HUES6 (cell line): Measurements from ENCODE around the gene PRKCA.

ENCODE experiments used
- H3K27ac ChIP-seq: 2 replicates; pipeline ENCODE4 v1.7.0; 2013; ENCODE audit warnings: low read depth, mild to moderate bottlenecking, low read length, inconsistent platforms
- H3K27me3 ChIP-seq: 2 replicates; pipeline ENCODE4 v1.6.1; 2013; ENCODE audit warnings: low read length; ENCODE audit not compliant: control insufficient read depth, insufficient read depth
- H3K36me3 ChIP-seq: 2 replicates; pipeline ENCODE4 v1.6.1; 2013; ENCODE audit warnings: low read length; ENCODE audit not compliant: control insufficient read depth, insufficient read depth
- H3K4me1 ChIP-seq: 2 replicates; pipeline ENCODE4 v1.6.1; 2013; ENCODE audit warnings: low read length; ENCODE audit not compliant: control insufficient read depth, insufficient read depth
- H3K4me3 ChIP-seq: 2 replicates; pipeline ENCODE4 v1.5.1; 2013; ENCODE audit warnings: low read depth, low read length
- H3K9ac ChIP-seq: one replicate; pipeline ENCODE4 v1.6.1; 2013; ENCODE audit warnings: mild to moderate bottlenecking, low read length
- H3K9me3 ChIP-seq: 2 replicates; pipeline ENCODE4 v1.6.1; 2013; ENCODE audit warnings: low read depth, low read length; ENCODE audit not compliant: control insufficient read depth, insufficient read depth

Gene PRKCA

GRCh38 chr17:66514227-66514806 lies 211.9 kb downstream of the PRKCA start:
- no peak overlapping the region for H3K9ac ChIP-seq
- no peak overlapping the region for H3K27ac ChIP-seq
- no peaks in the 10 kb centered on the region for H3K36me3 ChIP-seq
- no peaks in the 10 kb centered on the region for H3K9me3 ChIP-seq
- H3K4me3 ChIP-seq, result no peak overlapping the region
- H3K27me3 ChIP-seq, result no peaks in the 10 kb centered on the region
- peaks cover 3% of the 10 kb centered on the region; the same call in 1 of the 2 replicates for H3K4me1 ChIP-seq

DNA sequence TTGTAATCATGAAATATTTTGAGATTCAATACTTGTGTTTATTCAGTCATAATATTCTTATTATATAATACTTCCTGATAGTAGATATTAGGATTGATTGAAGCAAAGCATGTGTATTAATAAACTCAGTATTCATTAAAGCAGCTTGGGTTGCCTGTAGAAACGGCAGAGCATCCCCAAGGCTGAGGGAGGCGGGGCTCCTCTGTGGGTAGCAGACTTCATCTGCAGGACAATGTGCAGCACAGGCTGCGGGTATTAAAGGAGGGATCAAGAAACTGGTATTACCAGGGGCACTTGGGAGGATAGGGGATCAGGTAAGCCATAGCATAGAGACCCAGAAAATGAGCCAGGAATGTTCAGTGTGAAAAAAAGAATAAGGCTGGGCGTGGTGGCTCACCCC lies 213.6 kb downstream of the PRKCA start:
- Histone ChIP-seq H3K36me3 (no peaks in the 10 kb centered on the region), H3K4me1 (no peaks in the 10 kb centered on the region), H3K4me3 (no peak overlapping the region), H3K9ac (no peak overlapping the region), H3K27me3 (no peaks in the 10 kb centered on the region), H3K27ac (no peak overlapping the region), H3K9me3 (no peaks in the 10 kb centered on the region)

DNA sequence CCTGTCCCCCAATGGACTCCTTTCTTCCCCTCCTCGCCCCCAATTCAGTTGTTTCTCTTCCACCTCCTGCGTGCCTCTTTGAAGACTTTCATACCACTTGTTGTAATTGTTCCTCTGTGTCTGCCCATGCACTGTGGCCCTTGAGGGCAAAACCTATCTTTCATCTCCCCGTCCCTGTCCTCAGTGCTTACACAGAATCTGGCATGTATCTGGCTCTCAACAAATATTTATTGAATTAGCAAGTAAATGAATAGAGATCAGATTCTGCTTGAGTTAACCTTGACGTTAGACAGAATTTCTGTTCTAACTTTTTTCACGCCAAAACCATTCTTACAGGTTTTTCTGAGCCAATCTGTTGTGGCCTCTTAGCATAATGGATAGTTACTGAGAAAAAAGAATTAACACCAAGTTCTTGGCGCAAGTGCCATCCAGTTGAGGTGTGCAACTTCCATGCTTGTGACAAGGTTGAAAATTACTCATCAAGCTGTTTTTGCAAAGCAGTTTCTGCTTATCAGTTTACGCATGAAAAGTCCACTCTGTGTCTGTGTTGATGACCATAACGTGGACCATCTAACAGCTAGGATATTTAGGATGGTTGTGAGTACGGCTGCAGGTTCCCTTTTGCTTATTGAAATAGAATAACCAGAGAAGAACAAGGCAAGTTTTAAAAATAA lies 215.1 kb downstream of the PRKCA start:
- H3K27ac ChIP-seq, result no peak overlapping the region
- H3K4me3 ChIP-seq, result no peak overlapping the region
- H3K36me3 ChIP-seq, result no peaks in the 10 kb centered on the region
- no peaks in the 10 kb centered on the region for H3K9me3 ChIP-seq
- no peaks in the 10 kb centered on the region for H3K4me1 ChIP-seq
- no peak overlapping the region for H3K9ac ChIP-seq
- H3K27me3 ChIP-seq, result no peaks in the 10 kb centered on the region

- Histone ChIP-seq H3K9me3 (no peaks in the 10 kb centered on the region), H3K27ac (no peak overlapping the region), H3K36me3 (no peaks in the 10 kb centered on the region), H3K9ac (no peak overlapping the region), H3K27me3 (no peaks in the 10 kb centered on the region), H3K4me3 (no peak overlapping the region), H3K4me1 (no peaks in the 10 kb centered on the region)
Observed at GRCh38 chr17:66518108-66518507, 215.7 kb downstream of the PRKCA start.

- no peak overlapping the region for H3K9ac ChIP-seq
- H3K36me3 ChIP-seq, result no peaks in the 10 kb centered on the region
- H3K27ac ChIP-seq, result no peak overlapping the region
- H3K4me1 ChIP-seq, result no peaks in the 10 kb centered on the region
- H3K9me3 ChIP-seq, result no peaks in the 10 kb centered on the region
- H3K27me3 ChIP-seq, result no peaks in the 10 kb centered on the region
- H3K4me3 ChIP-seq, result no peak overlapping the region
Observed at GRCh38 chr17:66518677-66519076, 216.3 kb downstream of the PRKCA start.

DNA sequence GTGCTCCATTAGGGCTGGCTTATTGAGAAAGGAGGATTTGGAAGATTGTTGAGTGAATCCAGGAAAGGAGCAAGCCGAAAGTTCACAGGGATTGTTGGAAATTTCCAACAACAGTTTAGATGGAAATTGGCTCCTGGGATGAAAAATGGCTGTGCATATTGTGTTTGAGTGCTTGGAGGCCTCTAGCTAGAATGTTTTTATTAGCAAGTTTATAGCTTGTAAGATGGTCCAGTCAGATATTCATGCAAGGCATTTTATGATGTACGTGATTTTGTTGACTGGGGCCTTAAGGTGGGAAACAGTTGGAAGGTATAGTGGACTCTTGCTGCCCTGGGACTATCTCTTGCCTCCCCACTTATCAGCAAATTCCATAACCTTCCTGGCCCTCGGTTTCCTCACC lies 216.7 kb downstream of the PRKCA start:
- no peaks in the 10 kb centered on the region for H3K4me1 ChIP-seq
- no peak overlapping the region for H3K9ac ChIP-seq

DNA sequence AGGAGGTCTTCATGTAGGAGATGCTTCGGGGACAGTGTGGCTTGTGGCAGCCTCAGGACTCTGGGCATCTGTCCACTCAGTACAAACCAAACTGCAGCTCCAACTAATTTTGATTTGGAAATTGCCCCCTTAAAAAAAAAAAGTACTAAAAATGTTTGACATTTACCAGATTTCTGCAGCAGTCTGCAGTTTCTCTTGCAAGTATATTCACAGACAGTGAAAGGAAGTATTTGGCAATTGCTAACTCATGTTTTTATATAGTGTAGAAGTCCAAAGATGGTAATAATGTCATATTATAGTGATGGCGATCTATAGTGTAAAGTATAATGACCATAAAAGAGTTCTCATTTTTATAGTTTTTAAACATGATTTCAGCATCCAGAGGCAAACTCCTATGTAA lies 218.6 kb downstream of the PRKCA start:
- no peak overlapping the region for H3K9ac ChIP-seq
- no peak overlapping the region for H3K4me3 ChIP-seq
- H3K36me3 ChIP-seq, result no peaks in the 10 kb centered on the region
- H3K4me1 ChIP-seq, result no peaks in the 10 kb centered on the region
- H3K27ac ChIP-seq, result no peak overlapping the region
- H3K27me3 ChIP-seq, result no peaks in the 10 kb centered on the region
- H3K9me3 ChIP-seq, result no peaks in the 10 kb centered on the region

More for the DNA sequence above, 216.7 kb downstream of the PRKCA start:
- Histone ChIP-seq H3K27ac (no peak overlapping the region), H3K27me3 (no peaks in the 10 kb centered on the region), H3K4me3 (no peak overlapping the region), H3K36me3 (no peaks in the 10 kb centered on the region), H3K9me3 (no peaks in the 10 kb centered on the region)

DNA sequence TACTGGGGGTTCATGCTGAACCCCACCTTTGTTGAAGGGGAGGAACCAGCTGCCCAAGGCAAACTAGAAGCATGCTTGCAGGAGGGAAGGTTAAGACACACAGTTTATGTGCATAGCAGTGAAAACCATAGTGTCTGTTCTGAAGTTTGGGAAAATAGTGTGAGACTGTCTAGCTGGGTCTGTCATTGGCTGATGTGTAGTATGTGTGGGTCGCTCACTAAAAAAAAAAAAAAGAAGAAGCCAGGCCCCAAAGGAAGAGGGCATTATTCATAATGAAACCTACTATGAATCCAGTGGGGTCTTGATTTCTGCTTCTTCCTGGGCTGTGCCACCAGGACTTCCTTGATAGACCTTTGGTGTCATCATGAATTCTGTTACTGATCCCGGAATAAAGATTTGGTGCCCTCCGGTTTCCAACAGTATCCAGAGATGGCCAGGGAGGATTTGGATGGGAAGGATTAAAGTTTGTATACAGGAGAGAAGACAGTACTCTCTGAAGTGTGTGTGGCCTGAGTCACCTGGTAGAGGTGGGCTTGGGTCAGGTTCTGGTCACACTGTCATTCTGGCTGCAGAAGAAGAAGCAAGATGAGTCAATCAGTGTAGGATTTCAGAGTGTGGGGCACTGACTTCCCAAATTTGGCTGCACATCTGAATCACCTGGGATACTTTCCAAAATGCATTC lies 220.3 kb downstream of the PRKCA start:
- H3K27ac ChIP-seq, result no peak overlapping the region

GRCh38 chr17:66523378-66524200 lies 221.2 kb downstream of the PRKCA start:
- Histone ChIP-seq H3K9ac (no peak overlapping the region), H3K4me3 (no peak overlapping the region), H3K4me1 (no peaks in the 10 kb centered on the region), H3K36me3 (no peaks in the 10 kb centered on the region), H3K27me3 (no peaks in the 10 kb centered on the region), H3K27ac (no peak overlapping the region), H3K9me3 (no peaks in the 10 kb centered on the region)

More for the DNA sequence above, 220.3 kb downstream of the PRKCA start:
- Histone ChIP-seq H3K4me3 (no peak overlapping the region), H3K9me3 (no peaks in the 10 kb centered on the region), H3K36me3 (no peaks in the 10 kb centered on the region), H3K27me3 (no peaks in the 10 kb centered on the region), H3K9ac (no peak overlapping the region), H3K4me1 (no peaks in the 10 kb centered on the region)

- H3K4me3 ChIP-seq, result no peak overlapping the region
- H3K9ac ChIP-seq, result no peak overlapping the region
- H3K27me3 ChIP-seq, result no peaks in the 10 kb centered on the region
- no peaks in the 10 kb centered on the region for H3K36me3 ChIP-seq
- no peak overlapping the region for H3K27ac ChIP-seq
- no peaks in the 10 kb centered on the region for H3K4me1 ChIP-seq
- no peaks in the 10 kb centered on the region for H3K9me3 ChIP-seq
Observed at GRCh38 chr17:66524877-66525276, 222.5 kb downstream of the PRKCA start.

DNA sequence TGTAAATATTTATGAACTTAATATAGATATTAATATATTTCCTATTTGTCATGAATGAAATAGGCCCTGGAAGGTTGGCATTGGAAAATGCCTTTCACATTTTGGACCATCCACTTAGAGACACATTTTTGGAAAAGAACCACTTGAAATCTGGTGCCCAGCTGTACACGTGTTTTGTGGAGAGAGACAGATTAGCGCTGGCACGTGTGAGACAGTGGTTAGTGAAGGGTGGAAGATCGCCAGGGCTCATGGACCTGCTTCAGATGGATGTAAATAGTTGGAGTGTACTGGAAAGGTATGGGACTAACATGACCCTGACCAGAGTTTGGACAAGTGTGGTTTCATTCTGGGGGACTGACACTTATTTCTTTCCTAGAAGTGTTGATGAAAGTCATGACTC lies 222.9 kb downstream of the PRKCA start:
- H3K4me3 ChIP-seq, result no peak overlapping the region
- H3K27me3 ChIP-seq, result no peaks in the 10 kb centered on the region
- H3K4me1 ChIP-seq, result no peaks in the 10 kb centered on the region
- H3K9ac ChIP-seq, result no peak overlapping the region
- no peaks in the 10 kb centered on the region for H3K36me3 ChIP-seq
- no peak overlapping the region for H3K27ac ChIP-seq
- no peaks in the 10 kb centered on the region for H3K9me3 ChIP-seq
